PC-3 (cell line): ENCODE data around the gene CLSTN3. TPM values are rescaled to one million over a fixed set of nuclear protein-coding genes. Genes with fewer than 3 reads are reported as not detected.

Source experiments
- ATAC-seq: fragments of 200-7000 bp; cut with Tn5 transposase; 2 replicates; pipeline ENCODE4 v1.9.1; 2020; ENCODE audit warnings: mild to moderate bottlenecking, moderate library complexity
- BruUV-seq: library from RNA; stranded (reverse); fragments of 400-500 nt; replicated peaks from 2 replicates; lab custom pipeline; 2021; lab: Mats Ljungman, UMichigan
- CTCF ChIA-PET: fragments of 300-600 bp; sonication (Branson Sonifier 250); formaldehyde crosslinking; loops from one replicate; lab custom pipeline; 2022; ENCODE audit warnings: antibody characterized with exemption; lab: Charles Lee
- POLR2A ChIA-PET: fragments of 300-600 bp; sonication (Branson Sonifier 250); formaldehyde crosslinking; loops from one replicate; lab custom pipeline; 2022; ENCODE audit warnings: antibody characterized with exemption; ENCODE audit not compliant: unreplicated experiment; lab: Charles Lee
- DNase-seq: peaks from one replicate; pipeline ENCODE4 v3.0.0-alpha.2; 2015
- H2AFZ ChIP-seq: fragments of 300-600 bp; sonication (generic); 2 replicates; pipeline ENCODE4 v1.6.0; 2016; ENCODE audit warnings: antibody characterized with exemption, low read length
- H3F3A ChIP-seq: fragments of 300-600 bp; sonication (generic); one replicate; pipeline ENCODE4 v1.6.0; 2017; ENCODE audit warnings: antibody characterized with exemption, low read length, control low read depth, mild to moderate bottlenecking; ENCODE audit not compliant: unreplicated experiment
- H3K27ac ChIP-seq: fragments of 300-600 bp; sonication (generic); 2 replicates; pipeline ENCODE4 v1.5.1; 2016; ENCODE audit warnings: mild to moderate bottlenecking, low read length
- H3K27me3 ChIP-seq: fragments of 300-600 bp; sonication (generic); 2 replicates; pipeline ENCODE4 v1.6.1; 2016; ENCODE audit warnings: low read length, mixed read lengths
- H3K36me3 ChIP-seq: fragments of 300-600 bp; sonication (generic); 2 replicates; pipeline ENCODE4 v1.6.1; 2016; ENCODE audit warnings: low read depth, mixed run types, low read length, mixed read lengths
- H3K4me1 ChIP-seq: fragments of 300-600 bp; sonication (generic); 2 replicates; pipeline ENCODE4 v1.5.1; 2016; ENCODE audit warnings: low read length; ENCODE audit not compliant: insufficient read depth
- H3K4me2 ChIP-seq: fragments of 300-600 bp; sonication (generic); 2 replicates; pipeline ENCODE4 v1.6.0; 2016; ENCODE audit warnings: low read length
- H3K4me3 ChIP-seq: fragments of 300-600 bp; sonication (generic); 2 replicates; pipeline ENCODE4 v1.5.1; 2016; ENCODE audit warnings: mild to moderate bottlenecking, low read length, mixed read lengths
- H3K79me2 ChIP-seq: fragments of 300-600 bp; sonication (generic); 2 replicates; pipeline ENCODE4 v1.6.1; 2017; ENCODE audit warnings: low read length, mixed read lengths
- H3K9ac ChIP-seq: fragments of 300-600 bp; sonication (generic); 2 replicates; pipeline ENCODE4 v1.6.0; 2016; ENCODE audit warnings: mild to moderate bottlenecking, low read length
- H3K9me2 ChIP-seq: fragments of 300-600 bp; sonication (generic); replicated peaks from 2 replicates; pipeline ENCODE4 v1.6.1; 2016; ENCODE audit warnings: mixed run types, low read length, mixed read lengths
- H3K9me3 ChIP-seq: fragments of 300-600 bp; sonication (generic); 2 replicates; pipeline ENCODE4 v1.6.1; 2016; ENCODE audit warnings: low read length, mixed read lengths
- H4K20me1 ChIP-seq: fragments of 300-600 bp; sonication (generic); 2 replicates; pipeline ENCODE4 v1.6.1; 2016; ENCODE audit warnings: low read length, mixed read lengths
- EZH2 ChIP-seq: fragments of 300-600 bp; sonication (generic); IDR thresholded peaks from one replicate; pipeline ENCODE4 v1.6.1; 2017; ENCODE audit warnings: antibody characterized with exemption, mild to moderate bottlenecking, low read length; ENCODE audit not compliant: unreplicated experiment
- EZH2phosphoT487 ChIP-seq: fragments of 300-600 bp; sonication (generic); IDR thresholded peaks from 2 replicates; pipeline ENCODE4 v1.6.1; 2018; ENCODE audit warnings: mild to moderate bottlenecking, antibody characterized with exemption, low read length, borderline replicate concordance
- intact Hi-C: fragments of 100-400 bp; cut with micrococcal nuclease; formaldehyde crosslinking; loops from 2 replicates; pipeline ENCODE4 v1.9.0; 2023
- total RNA-seq: library from RNA; depleted of rRNA; stranded (reverse); fragments of >200 nt; gene quantifications from 2 replicates; pipeline ENCODE4 v1.2.3, GENCODE V29; 2014
- TF ChIP-seq, protein P1 (sequence below): fragments of 300-600 bp; sonication (generic); conservative IDR thresholded peaks from 2 replicates; pipeline ENCODE4 v1.5.1; 2017; ENCODE audit warnings: antibody characterized with exemption, low read depth, mild to moderate bottlenecking, low read length

Gene CLSTN3
- total RNA-seq, 1 experiment from 2014 or later: 10.9 TPM

DNA sequence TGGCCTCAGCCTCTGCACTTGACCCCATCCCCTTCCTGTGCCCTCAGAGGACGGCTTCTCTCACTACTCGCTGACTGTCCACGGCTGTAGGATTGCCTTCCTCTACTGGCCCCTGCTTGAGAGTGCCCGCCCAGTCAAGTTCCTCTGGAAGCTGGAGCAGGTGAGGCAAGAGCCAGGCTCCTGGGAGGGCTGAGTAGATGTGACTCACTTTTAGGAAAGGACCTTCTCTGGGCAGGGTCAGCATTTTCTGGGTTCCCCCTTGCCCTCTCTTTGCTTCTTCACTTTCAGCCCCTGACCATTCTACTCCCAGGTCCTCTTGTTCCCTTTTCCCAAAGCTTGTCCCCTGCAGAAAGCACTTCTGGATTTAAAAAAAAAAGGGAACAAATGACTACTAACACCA, 7.7 kb downstream of the CLSTN3 start:
- Histone ChIP-seq H3K4me1 (no peaks in the 10 kb centered on the region), H3K4me2 (no peak overlapping the region), H2AFZ (no peak overlapping the region), H3K79me2 (no peaks in the 10 kb centered on the region), H4K20me1 (no peaks in the 10 kb centered on the region), H3K4me3 (no peak overlapping the region), H3K27me3 (no peaks in the 10 kb centered on the region), H3K9me3 (no peaks in the 10 kb centered on the region), H3K9ac (no peak overlapping the region), H3K36me3 (no peaks in the 10 kb centered on the region), H3K27ac (no peak overlapping the region), H3F3A (no peaks in the 10 kb centered on the region), H3K9me2 (no peaks in the 10 kb centered on the region)
- intact Hi-C loops: no loop called here
- POLR2A ChIA-PET: no interaction called here
- BruUV-seq: no TSS peak
- no peak for DNase-seq
- CTCF ChIA-PET: no interaction called here
- no peak for TF ChIP-seq EZH2
- no peak for TF ChIP-seq EZH2phosphoT487
- ATAC-seq: no peak

DNA sequence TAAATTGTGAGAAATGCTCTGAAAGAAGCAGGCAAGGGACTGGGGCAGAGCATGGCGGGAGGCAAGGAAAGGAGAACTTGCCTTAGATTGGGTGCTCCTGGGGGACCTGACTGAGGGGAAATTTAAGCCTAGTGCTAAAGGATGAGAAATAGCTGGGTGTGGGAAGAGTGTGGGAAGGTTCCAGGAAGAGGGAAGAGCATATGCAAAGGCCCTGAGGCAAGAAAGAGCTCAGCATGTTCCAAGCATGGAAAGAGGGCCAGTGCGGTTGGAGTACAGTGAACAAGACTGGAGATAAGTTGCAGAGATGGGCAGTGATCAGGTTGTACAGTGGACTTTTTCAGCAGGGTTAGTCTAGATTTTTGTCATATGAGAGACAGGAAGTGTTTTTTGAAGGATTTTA, 9.0 kb downstream of the CLSTN3 start:
- H3K4me1 ChIP-seq: no peaks in the 10 kb centered on the region
- no peaks in the 10 kb centered on the region for H3F3A ChIP-seq
- intact Hi-C loops: no loop called here
- no peaks in the 10 kb centered on the region for H4K20me1 ChIP-seq
- no peaks in the 10 kb centered on the region for H3K9me2 ChIP-seq
- H3K79me2 ChIP-seq: no peaks in the 10 kb centered on the region
- no peak overlapping the region for H3K4me3 ChIP-seq
- H3K36me3 ChIP-seq: no peaks in the 10 kb centered on the region
- no peaks in the 10 kb centered on the region for H3K27me3 ChIP-seq
- POLR2A ChIA-PET: no interaction called here
- H2AFZ ChIP-seq: no peak overlapping the region
- no TSS peak for BruUV-seq
- DNase-seq: no peak
- no peaks in the 10 kb centered on the region for H3K9me3 ChIP-seq
- TF ChIP-seq EZH2phosphoT487 (no peak), EZH2 (no peak)
- TF ChIP-seq, protein P1, sequence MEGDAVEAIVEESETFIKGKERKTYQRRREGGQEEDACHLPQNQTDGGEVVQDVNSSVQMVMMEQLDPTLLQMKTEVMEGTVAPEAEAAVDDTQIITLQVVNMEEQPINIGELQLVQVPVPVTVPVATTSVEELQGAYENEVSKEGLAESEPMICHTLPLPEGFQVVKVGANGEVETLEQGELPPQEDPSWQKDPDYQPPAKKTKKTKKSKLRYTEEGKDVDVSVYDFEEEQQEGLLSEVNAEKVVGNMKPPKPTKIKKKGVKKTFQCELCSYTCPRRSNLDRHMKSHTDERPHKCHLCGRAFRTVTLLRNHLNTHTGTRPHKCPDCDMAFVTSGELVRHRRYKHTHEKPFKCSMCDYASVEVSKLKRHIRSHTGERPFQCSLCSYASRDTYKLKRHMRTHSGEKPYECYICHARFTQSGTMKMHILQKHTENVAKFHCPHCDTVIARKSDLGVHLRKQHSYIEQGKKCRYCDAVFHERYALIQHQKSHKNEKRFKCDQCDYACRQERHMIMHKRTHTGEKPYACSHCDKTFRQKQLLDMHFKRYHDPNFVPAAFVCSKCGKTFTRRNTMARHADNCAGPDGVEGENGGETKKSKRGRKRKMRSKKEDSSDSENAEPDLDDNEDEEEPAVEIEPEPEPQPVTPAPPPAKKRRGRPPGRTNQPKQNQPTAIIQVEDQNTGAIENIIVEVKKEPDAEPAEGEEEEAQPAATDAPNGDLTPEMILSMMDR: no peak
- no peak overlapping the region for H3K4me2 ChIP-seq
- CTCF ChIA-PET: no interaction called here
- no peak for ATAC-seq
- H3K9ac ChIP-seq: no peak overlapping the region
- H3K27ac ChIP-seq: no peak overlapping the region

DNA sequence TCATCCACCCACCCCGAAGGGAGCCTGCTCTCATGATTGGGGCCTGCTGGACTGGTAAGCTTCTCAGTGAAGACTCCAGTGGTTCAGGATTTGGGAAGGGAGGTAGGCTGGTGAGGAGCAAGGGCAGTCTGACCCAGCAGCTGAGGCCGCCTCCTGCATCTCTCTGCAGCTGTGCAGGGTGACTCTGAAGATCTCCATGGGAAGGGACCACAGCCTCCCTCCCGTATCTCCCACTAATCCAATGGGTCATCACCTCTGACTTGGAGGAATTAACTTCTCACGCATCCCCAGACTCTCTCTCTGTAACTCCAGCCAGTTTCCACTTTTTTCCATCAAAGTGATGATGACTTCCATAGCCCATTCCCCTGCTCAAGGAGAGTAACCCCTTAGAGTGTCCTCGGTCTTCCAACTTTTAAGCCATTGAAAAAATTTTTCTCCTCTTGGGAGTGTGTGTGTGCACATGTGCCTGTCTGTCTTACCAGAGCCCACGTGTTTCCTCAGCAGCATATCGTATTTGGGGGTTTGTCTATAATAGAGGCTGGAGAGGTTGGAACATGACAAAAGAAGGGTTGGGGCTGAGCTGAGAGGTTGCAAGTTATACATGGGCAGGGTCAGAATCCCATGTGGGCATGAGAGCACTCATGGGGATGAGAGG, 11.3 kb downstream of the CLSTN3 start:
- Histone ChIP-seq H4K20me1 (no peaks in the 10 kb centered on the region), H3K9me2 (no peaks in the 10 kb centered on the region), H3K4me3 (no peak overlapping the region), H3K9ac (no peak overlapping the region), H3K27ac (no peak overlapping the region), H3K4me2 (no peak overlapping the region), H3K9me3 (no peaks in the 10 kb centered on the region), H2AFZ (no peak overlapping the region), H3K36me3 (no peaks in the 10 kb centered on the region), H3K79me2 (no peaks in the 10 kb centered on the region), H3K27me3 (no peaks in the 10 kb centered on the region), H3K4me1 (no peaks in the 10 kb centered on the region), H3F3A (no peaks in the 10 kb centered on the region)
- CTCF ChIA-PET: no interaction called here
- TF ChIP-seq EZH2: no peak
- TF ChIP-seq, protein P1: no peak
- no peak for TF ChIP-seq EZH2phosphoT487
- ATAC-seq: no peak
- intact Hi-C loops: loop anchor here (2.0 kb wide), 2 partner anchors 47 to 497 kb away; partner anchors contain the start of gene PEX5
- POLR2A ChIA-PET: no interaction called here
- DNase-seq: no peak
- no TSS peak for BruUV-seq
